ENCODE measurements around the gene RENBP.

Gene RENBP

GRCh38 chrX:153960077-153960476, 15.6 kb upstream of the RENBP start:
- TF ChIP-seq, protein P1, sequence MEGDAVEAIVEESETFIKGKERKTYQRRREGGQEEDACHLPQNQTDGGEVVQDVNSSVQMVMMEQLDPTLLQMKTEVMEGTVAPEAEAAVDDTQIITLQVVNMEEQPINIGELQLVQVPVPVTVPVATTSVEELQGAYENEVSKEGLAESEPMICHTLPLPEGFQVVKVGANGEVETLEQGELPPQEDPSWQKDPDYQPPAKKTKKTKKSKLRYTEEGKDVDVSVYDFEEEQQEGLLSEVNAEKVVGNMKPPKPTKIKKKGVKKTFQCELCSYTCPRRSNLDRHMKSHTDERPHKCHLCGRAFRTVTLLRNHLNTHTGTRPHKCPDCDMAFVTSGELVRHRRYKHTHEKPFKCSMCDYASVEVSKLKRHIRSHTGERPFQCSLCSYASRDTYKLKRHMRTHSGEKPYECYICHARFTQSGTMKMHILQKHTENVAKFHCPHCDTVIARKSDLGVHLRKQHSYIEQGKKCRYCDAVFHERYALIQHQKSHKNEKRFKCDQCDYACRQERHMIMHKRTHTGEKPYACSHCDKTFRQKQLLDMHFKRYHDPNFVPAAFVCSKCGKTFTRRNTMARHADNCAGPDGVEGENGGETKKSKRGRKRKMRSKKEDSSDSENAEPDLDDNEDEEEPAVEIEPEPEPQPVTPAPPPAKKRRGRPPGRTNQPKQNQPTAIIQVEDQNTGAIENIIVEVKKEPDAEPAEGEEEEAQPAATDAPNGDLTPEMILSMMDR (IDR thresholded peaks at IDR 0.05; ENCODE audit: insufficient read depth, low read depth, low read length, missing control alignments) = no peak

DNA sequence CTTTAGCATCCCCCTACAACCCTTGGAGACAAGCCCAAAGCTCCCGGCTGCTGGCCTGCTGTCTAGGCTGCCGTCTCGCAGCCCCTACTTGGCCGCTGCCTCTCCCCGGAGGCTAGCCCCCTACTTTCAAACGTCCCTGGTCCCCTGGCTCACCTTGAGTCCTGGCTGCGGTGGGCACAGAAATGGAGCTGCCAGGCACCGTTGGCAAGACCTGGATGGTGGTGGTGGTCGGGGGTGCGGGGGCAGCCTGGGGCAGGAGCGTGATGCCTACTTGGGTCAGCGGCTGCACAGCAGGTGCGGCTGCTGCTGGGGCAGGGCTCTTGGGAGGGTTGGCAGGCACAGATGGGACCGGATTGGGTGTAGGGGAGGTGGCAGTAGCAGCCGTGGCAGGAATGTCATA, 15.2 kb upstream of the RENBP start:
- TF ChIP-seq, protein P1 (IDR thresholded peaks at IDR 0.05; ENCODE audit: insufficient read depth, low read depth, low read length, missing control alignments) = no peak
- no peak overlapping the region for H3K4me3 ChIP-seq (ENCODE audit: low read depth, low read length)
- no peak for DNase-seq (ENCODE audit: low read depth)

More at GRCh38 chrX:153960077-153960476, 15.6 kb upstream of the RENBP start:
- no peak for DNase-seq (ENCODE audit: low read depth)
- no peak overlapping the region for H3K4me3 ChIP-seq (ENCODE audit: low read depth, low read length)

GRCh38 chrX:153958605-153959004, 14.2 kb upstream of the RENBP start:
- H3K4me3 ChIP-seq (ENCODE audit: low read depth, low read length) = no peak overlapping the region
- no peak for DNase-seq (ENCODE audit: low read depth)
- TF ChIP-seq, protein P1 (IDR thresholded peaks at IDR 0.05; ENCODE audit: insufficient read depth, low read depth, low read length, missing control alignments) = no peak

DNA sequence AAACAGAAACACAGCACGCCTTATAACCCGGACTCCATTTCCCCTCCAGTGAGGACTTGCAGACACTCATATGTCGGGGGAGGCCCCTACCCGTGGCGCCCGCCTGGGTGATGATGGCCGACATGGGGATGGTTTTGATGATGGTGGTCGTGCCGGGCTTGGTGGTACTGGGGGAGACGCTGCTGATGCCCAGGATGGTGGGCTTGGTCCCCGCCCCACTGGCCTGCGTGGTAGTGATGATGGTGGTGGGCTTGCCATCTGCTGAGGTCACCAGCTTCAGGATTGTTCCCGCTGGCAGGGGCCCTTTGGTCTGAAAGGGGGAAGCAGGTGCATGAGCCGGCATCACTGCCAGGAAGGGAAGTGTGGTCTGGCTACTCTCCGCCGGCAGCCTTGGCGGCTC, 12.8 kb upstream of the RENBP start:
- DNase-seq (ENCODE audit: low read depth) = no peak
- no peak overlapping the region for H3K4me3 ChIP-seq (ENCODE audit: low read depth, low read length)
- TF ChIP-seq, protein P1 (IDR thresholded peaks at IDR 0.05; ENCODE audit: insufficient read depth, low read depth, low read length, missing control alignments) = no peak

- no peak overlapping the region for H3K4me3 ChIP-seq (ENCODE audit: low read depth, low read length)
- TF ChIP-seq, protein P1 (IDR thresholded peaks at IDR 0.05; ENCODE audit: insufficient read depth, low read depth, low read length, missing control alignments) = no peak
- DNase-seq (ENCODE audit: low read depth) = no peak
Measured at GRCh38 chrX:153956044-153956907, 11.8 kb upstream of the RENBP start.

DNA sequence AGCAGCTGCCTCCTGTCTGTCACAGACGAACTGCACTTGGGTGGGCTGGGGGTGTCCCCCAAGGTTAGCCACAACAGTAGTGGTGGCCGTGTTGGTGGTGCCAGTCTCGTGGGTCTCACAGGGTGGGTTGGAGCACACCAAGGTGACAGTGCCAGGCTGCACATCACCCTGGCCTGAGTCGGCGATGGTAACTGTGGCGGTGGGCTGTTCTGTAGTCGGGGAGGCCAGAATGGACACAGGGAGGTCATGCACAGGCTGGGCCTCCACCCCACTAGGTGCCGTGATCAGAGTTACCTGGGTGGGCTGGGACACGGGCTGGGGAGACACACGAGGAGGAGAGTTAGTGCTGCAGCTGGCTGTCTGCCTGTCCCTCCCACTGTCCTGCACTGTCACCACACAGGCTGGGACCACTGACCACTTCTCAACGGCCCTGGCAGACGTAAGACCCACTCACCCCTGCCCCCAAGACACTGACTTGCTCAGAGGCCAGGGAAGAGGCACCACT, 10.8 kb upstream of the RENBP start:
- H3K4me3 ChIP-seq (ENCODE audit: low read depth, low read length) = no peak overlapping the region
- TF ChIP-seq, protein P1 (IDR thresholded peaks at IDR 0.05; ENCODE audit: insufficient read depth, low read depth, low read length, missing control alignments) = no peak
- no peak for DNase-seq (ENCODE audit: low read depth)
